A673 (cell line): ENCODE results near the gene ATG10. TPM values are rescaled to one million over a fixed set of nuclear protein-coding genes. Genes with fewer than 3 reads are reported as not detected.

ENCODE experiments used
- BruUV-seq: library from RNA; stranded (reverse); fragments of 400-500 nt; replicated peaks from 2 replicates; lab custom pipeline; 2021; lab: Mats Ljungman, UMichigan
- CTCF ChIA-PET: fragments of 300-600 bp; sonication (Branson Sonifier 250); formaldehyde crosslinking; loops from one replicate; lab custom pipeline; 2022; ENCODE audit warnings: antibody characterized with exemption; lab: Charles Lee
- POLR2A ChIA-PET: fragments of 300-600 bp; sonication (Branson Sonifier 250); formaldehyde crosslinking; loops from one replicate; lab custom pipeline; 2022; ENCODE audit warnings: antibody characterized with exemption; ENCODE audit not compliant: low non-redundant PET; lab: Charles Lee
- DNase-seq: peaks from one replicate; pipeline ENCODE4 v3.0.0-alpha.2; 2015; ENCODE audit warnings: low spot score
- H3K27ac ChIP-seq: fragments of 200-600 bp; sonication (generic); 2 replicates; pipeline ENCODE4 v1.5.1; 2016; ENCODE audit warnings: mixed run types, low read depth, mild to moderate bottlenecking, mixed read lengths, antibody characterized with exemption, low read length; ENCODE audit not compliant: poor library complexity, severe bottlenecking
- H3K27me3 ChIP-seq: fragments of 200-600 bp; sonication (generic); replicated peaks from 2 replicates; pipeline ENCODE4 v1.6.1; 2017; ENCODE audit warnings: mixed run types, low read depth, mild to moderate bottlenecking, mixed read lengths, antibody characterized with exemption, low read length; ENCODE audit not compliant: insufficient read depth, poor library complexity
- H3K36me3 ChIP-seq: fragments of 200-600 bp; sonication (generic); 2 replicates; pipeline ENCODE4 v1.6.1; 2016; ENCODE audit warnings: mixed run types, mild to moderate bottlenecking, mixed read lengths, antibody characterized with exemption, low read length; ENCODE audit not compliant: insufficient read depth, poor library complexity, severe bottlenecking
- H3K4me1 ChIP-seq: fragments of 200-600 bp; sonication (generic); 2 replicates; pipeline ENCODE4 v1.6.1; 2017; ENCODE audit warnings: mixed run types, mild to moderate bottlenecking, mixed read lengths, antibody characterized with exemption, low read length; ENCODE audit not compliant: insufficient read depth, poor library complexity, severe bottlenecking
- H3K4me3 ChIP-seq: fragments of 200-600 bp; sonication (generic); 2 replicates; pipeline ENCODE4 v1.5.1; 2016; ENCODE audit warnings: low read depth, mixed run types, mild to moderate bottlenecking, mixed read lengths, low read length; ENCODE audit not compliant: poor library complexity, severe bottlenecking
- H3K9me3 ChIP-seq: fragments of 200-600 bp; sonication (generic); 2 replicates; pipeline ENCODE4 v1.6.1; 2016; ENCODE audit warnings: mixed run types, low read depth, mild to moderate bottlenecking, mixed read lengths, antibody characterized with exemption, low read length; ENCODE audit not compliant: poor library complexity, severe bottlenecking
- CTCF ChIP-seq: fragments of 300-800, 200-600 bp; sonication (generic); conservative IDR thresholded peaks from 2 replicates; pipeline ENCODE4 v1.5.1; 2017; ENCODE audit warnings: low read depth, mild to moderate bottlenecking, antibody characterized with exemption, low read length, moderate library complexity, mixed read lengths
- EZH2 ChIP-seq: fragments of 200-600 bp; sonication (generic); IDR thresholded peaks from 2 replicates; pipeline ENCODE4 v1.6.1; 2017; ENCODE audit warnings: borderline replicate concordance, low read depth, mild to moderate bottlenecking, mixed read lengths, antibody characterized with exemption, low read length; ENCODE audit not compliant: poor library complexity, severe bottlenecking
- intact Hi-C: fragments of 100-400 bp; cut with micrococcal nuclease; formaldehyde crosslinking; loops from one replicate; pipeline ENCODE4 v1.10.0; 2022; ENCODE audit not compliant: unreplicated experiment
- total RNA-seq: library from RNA; stranded (reverse); gene quantifications from 2 replicates; pipeline ENCODE4 v1.2.3, GENCODE V29; 2021

Gene ATG10
- total RNA-seq, 1 experiment from 2014 or later = 17.1 TPM

GRCh38 chr5:82149434-82149833, 177.6 kb downstream of the ATG10 start:
- peaks cover 6% of the 10 kb centered on the region for H3K4me1 ChIP-seq
- TF ChIP-seq CTCF = no peak
- no peak for TF ChIP-seq EZH2
- ChIA-PET POLR2A (no interaction called here), CTCF (no interaction called here)
- no peak overlapping the region for H3K27ac ChIP-seq
- H3K4me3 ChIP-seq = no peak overlapping the region
- DNase-seq = no peak
- H3K9me3 ChIP-seq = no peaks in the 10 kb centered on the region
- H3K36me3 ChIP-seq = no peaks in the 10 kb centered on the region
- BruUV-seq = no TSS peak
- intact Hi-C loops = no loop called here
- H3K27me3 ChIP-seq = no peaks in the 10 kb centered on the region

- no TSS peak for BruUV-seq
Measured at GRCh38 chr5:82150559-82150958, 178.7 kb downstream of the ATG10 start.

GRCh38 chr5:82151204-82151603, 179.4 kb downstream of the ATG10 start:
- intact Hi-C loops = no loop called here
- CTCF ChIA-PET = interaction anchor here (0.7 kb wide), 1 partner anchor 54 kb away, joined by 5 read pairs; no protein-coding TSS in a partner anchor
- no peak overlapping the region for H3K27ac ChIP-seq

More at GRCh38 chr5:82150559-82150958, 178.7 kb downstream of the ATG10 start:
- POLR2A ChIA-PET = no interaction called here
- H3K9me3 ChIP-seq = no peaks in the 10 kb centered on the region
- intact Hi-C loops = no loop called here
- no peaks in the 10 kb centered on the region for H3K36me3 ChIP-seq
- no peak overlapping the region for H3K27ac ChIP-seq
- H3K4me1 ChIP-seq = peaks cover 6% of the 10 kb centered on the region
- no peak overlapping the region for H3K4me3 ChIP-seq
- no peaks in the 10 kb centered on the region for H3K27me3 ChIP-seq
- CTCF ChIA-PET = no interaction called here
- TF ChIP-seq EZH2 = no peak
- TF ChIP-seq CTCF = no peak
- DNase-seq = no peak

More at GRCh38 chr5:82151204-82151603, 179.4 kb downstream of the ATG10 start:
- POLR2A ChIA-PET = no interaction called here
- DNase-seq = no peak
- no TSS peak for BruUV-seq
- Histone ChIP-seq H3K4me3 (no peak overlapping the region), H3K4me1 (peaks cover 6% of the 10 kb centered on the region), H3K9me3 (no peaks in the 10 kb centered on the region), H3K27me3 (no peaks in the 10 kb centered on the region), H3K36me3 (no peaks in the 10 kb centered on the region)
- TF ChIP-seq EZH2 (no peak), CTCF (no peak)
